ENCODE measurements around the gene CCDC169.

GRCh38 chr13:36217456-36217855, 80.2 kb downstream of the CCDC169 start:
- no peak for TF ChIP-seq CTCF (IDR thresholded peaks at IDR 0.05)
- no peak for TF ChIP-seq POLR2A (IDR thresholded peaks at IDR 0.05)
- no peak for TF ChIP-seq EP300 (IDR thresholded peaks at IDR 0.05)
